ENCODE results near the gene SEMA6C.

DNA sequence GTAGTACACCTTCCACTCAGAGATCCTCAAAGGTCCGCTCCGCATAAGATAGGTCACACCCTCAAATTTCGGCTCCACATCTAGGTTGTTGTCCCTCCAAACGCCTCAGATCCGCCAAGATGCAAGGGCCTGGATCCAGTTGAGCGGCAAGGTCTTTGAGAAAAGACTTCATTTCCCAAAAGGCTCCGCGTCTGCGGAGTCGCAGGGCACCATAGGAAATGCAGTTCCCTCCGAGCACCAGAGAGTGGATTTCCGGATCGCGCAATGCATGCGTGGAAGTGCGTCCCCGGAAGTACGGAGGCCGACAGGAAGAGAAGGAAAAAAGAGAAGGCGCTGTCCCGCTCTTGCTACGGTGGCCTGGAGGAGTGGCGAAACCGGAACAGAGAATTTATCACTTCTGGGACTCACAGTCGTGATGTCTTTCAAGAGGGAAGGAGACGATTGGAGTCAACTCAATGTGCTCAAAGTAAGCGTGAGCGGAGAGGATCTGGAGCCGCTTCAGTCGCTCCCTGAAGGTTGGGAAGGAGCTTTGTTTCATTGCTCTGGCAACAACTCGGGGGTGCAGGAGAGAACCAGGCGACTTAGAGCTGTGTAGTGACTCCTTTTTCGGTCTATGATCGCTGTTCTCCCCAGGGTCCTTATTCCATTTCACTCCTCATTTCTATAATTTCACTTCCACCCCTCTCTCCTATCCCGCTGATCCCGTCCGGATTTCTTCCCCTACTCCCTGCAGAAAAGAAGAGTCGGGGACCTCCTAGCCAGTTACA lies 19.5 kb upstream of the SEMA6C start, which contains the start of the genes LYSMD1 and SCNM1:
- TF ChIP-seq, protein P1, sequence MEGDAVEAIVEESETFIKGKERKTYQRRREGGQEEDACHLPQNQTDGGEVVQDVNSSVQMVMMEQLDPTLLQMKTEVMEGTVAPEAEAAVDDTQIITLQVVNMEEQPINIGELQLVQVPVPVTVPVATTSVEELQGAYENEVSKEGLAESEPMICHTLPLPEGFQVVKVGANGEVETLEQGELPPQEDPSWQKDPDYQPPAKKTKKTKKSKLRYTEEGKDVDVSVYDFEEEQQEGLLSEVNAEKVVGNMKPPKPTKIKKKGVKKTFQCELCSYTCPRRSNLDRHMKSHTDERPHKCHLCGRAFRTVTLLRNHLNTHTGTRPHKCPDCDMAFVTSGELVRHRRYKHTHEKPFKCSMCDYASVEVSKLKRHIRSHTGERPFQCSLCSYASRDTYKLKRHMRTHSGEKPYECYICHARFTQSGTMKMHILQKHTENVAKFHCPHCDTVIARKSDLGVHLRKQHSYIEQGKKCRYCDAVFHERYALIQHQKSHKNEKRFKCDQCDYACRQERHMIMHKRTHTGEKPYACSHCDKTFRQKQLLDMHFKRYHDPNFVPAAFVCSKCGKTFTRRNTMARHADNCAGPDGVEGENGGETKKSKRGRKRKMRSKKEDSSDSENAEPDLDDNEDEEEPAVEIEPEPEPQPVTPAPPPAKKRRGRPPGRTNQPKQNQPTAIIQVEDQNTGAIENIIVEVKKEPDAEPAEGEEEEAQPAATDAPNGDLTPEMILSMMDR (IDR thresholded peaks at IDR 0.05; ENCODE audit: low read depth, low read length, missing input control), result peak; percentile 14
- TF ChIP-seq SP1 (IDR thresholded peaks at IDR 0.05), result peak; percentile 88
- TF ChIP-seq TAF1 (conservative IDR thresholded peaks at IDR 0.05), result peak; percentile 86
- TF ChIP-seq YY1 (IDR thresholded peaks at IDR 0.05), result peak; percentile 96
- TF ChIP-seq RXRA (IDR thresholded peaks at IDR 0.05), result peak; percentile 67 to 82
- TF ChIP-seq GABPA (IDR thresholded peaks at IDR 0.05 in 1 of 2, conservative IDR thresholded peaks at IDR 0.05 in 1 of 2), result peak; percentile 89 to 99
- peak; percentile 69 to 90 for TF ChIP-seq JUND (IDR thresholded peaks at IDR 0.05)
- peak; percentile 61 for TF ChIP-seq HNF4G (IDR thresholded peaks at IDR 0.05)
- TF ChIP-seq HNF4A (conservative IDR thresholded peaks at IDR 0.05), result peak in 1 of 2 donors; percentile 41

All from liver (tissue), 3 donors.